GM21367 (cell line): ENCODE data around the gene MSANTD3.

Experiments
- ATAC-seq: cut with Tn5 transposase; IDR thresholded peaks from one replicate; pipeline ENCODE4 v1.9.1; 2021; ENCODE audit not compliant: unreplicated experiment

MSANTD3 gene

GRCh38 chr9:100465274-100465673, 38.3 kb downstream of the MSANTD3 start:
- ATAC-seq = no peak

GRCh38 chr9:100465761-100466160, 38.8 kb downstream of the MSANTD3 start:
- ATAC-seq = no peak

GRCh38 chr9:100466171-100466828, 39.4 kb downstream of the MSANTD3 start:
- ATAC-seq = no peak

GRCh38 chr9:100466829-100467221, 39.9 kb downstream of the MSANTD3 start:
- ATAC-seq = no peak

GRCh38 chr9:100468041-100468440, 41.1 kb downstream of the MSANTD3 start:
- no peak for ATAC-seq

GRCh38 chr9:100472268-100472667, 45.3 kb downstream of the MSANTD3 start:
- no peak for ATAC-seq

- peak; percentile 58 for ATAC-seq
These were observed 45.9 kb downstream of the MSANTD3 start, which contains the start of gene TMEFF1 for GRCh38 chr9:100472788-100473275. TMEFF1 (plus strand) TSS chr9:100473149; CDS start chr9:100473545, 396 bp downstream.

GRCh38 chr9:100473276-100474081, 46.5 kb downstream of the MSANTD3 start:
- ATAC-seq = peak; percentile 69

- ATAC-seq = no peak
These were observed 47.4 kb downstream of the MSANTD3 start for GRCh38 chr9:100474082-100474923.

- no peak for ATAC-seq
These were observed 48.0 kb downstream of the MSANTD3 start for GRCh38 chr9:100474924-100475276.

- no peak for ATAC-seq
These were observed 50.3 kb downstream of the MSANTD3 start for GRCh38 chr9:100477241-100477640.

GRCh38 chr9:100478192-100478591, 51.2 kb downstream of the MSANTD3 start:
- ATAC-seq = no peak

- ATAC-seq = no peak
These were observed 52.9 kb downstream of the MSANTD3 start for GRCh38 chr9:100479820-100480219.

- ATAC-seq = no peak
These were observed 58.3 kb downstream of the MSANTD3 start for GRCh38 chr9:100485196-100485595.

GRCh38 chr9:100486479-100487176, 59.7 kb downstream of the MSANTD3 start:
- ATAC-seq = no peak

GRCh38 chr9:100488177-100488576, 61.2 kb downstream of the MSANTD3 start:
- no peak for ATAC-seq

GRCh38 chr9:100489836-100490235, 62.9 kb downstream of the MSANTD3 start:
- ATAC-seq = no peak

- no peak for ATAC-seq
These were observed 66.0 kb downstream of the MSANTD3 start for GRCh38 chr9:100492952-100493351.

GRCh38 chr9:100498592-100498991, 71.6 kb downstream of the MSANTD3 start:
- no peak for ATAC-seq

GRCh38 chr9:100499460-100499859, 72.5 kb downstream of the MSANTD3 start:
- no peak for ATAC-seq

- no peak for ATAC-seq
These were observed 72.9 kb downstream of the MSANTD3 start for GRCh38 chr9:100499866-100500265.
